HG03460 (cell line): ENCODE measurements around the gene ANGPT4.

Experiments used
- ATAC-seq: cut with Tn5 transposase; IDR thresholded peaks from one replicate; pipeline ENCODE4 v1.9.1; 2021; ENCODE audit not compliant: unreplicated experiment

Gene ANGPT4

DNA sequence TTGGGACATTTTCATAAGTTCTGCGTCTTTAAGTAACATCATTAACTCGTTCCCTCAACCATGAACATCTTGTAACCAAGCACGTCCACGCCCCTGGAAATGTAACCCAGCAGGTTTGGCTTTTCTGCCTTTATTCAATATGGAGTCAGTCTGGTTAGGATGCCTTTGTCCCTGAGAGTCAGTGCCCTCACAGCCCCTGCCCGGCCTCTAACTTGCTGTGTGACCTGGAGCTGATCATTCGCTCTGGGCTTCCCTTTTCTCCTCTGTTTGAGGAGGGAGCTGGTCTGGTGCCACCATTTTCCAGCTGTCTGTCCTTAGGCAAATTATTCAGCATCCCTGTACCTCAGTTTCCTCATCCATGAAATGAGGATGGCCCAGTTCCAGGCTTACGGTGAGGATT is 26.5 kb upstream of the ANGPT4 start:
- no peak for ATAC-seq

DNA sequence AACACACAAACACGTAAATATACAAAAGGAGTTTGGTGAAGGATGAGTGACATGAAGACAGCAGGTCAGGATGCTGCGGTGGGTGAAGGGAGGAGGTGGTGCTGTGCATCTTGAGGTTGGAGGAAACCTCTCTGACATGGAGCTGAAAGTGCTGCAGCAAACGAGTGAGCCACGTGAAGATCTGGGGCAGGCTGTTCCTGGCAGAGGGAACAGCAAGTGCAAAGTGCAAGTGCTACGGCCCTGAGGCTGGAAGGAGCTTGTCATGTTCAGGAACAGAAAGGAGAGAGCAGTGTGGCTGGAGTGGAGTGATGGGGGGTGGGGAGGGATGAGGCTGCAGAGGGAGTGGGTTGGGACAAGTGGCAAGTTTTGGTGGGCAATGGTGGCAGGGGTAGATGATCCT is 24.8 kb upstream of the ANGPT4 start:
- ATAC-seq, result no peak

DNA sequence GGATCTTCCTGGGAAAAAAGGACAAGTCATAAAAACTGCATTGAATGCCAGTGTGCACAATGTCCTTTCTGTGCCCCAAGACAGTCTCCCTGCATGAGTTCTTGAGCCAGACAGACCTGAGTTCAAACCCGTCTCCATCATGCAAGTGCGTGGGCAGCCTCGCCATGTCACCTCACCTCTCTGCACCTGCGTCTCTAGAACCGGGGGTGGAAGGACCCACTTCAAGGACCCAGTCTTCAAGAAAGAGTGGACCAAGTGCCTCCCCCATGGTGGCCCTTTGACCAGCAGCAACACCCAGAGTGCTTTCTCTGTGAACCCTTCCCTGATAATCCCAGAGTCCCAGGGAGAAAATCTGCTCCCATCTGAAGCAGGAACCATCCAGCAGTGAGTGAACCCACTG is 23.5 kb upstream of the ANGPT4 start:
- no peak for ATAC-seq

DNA sequence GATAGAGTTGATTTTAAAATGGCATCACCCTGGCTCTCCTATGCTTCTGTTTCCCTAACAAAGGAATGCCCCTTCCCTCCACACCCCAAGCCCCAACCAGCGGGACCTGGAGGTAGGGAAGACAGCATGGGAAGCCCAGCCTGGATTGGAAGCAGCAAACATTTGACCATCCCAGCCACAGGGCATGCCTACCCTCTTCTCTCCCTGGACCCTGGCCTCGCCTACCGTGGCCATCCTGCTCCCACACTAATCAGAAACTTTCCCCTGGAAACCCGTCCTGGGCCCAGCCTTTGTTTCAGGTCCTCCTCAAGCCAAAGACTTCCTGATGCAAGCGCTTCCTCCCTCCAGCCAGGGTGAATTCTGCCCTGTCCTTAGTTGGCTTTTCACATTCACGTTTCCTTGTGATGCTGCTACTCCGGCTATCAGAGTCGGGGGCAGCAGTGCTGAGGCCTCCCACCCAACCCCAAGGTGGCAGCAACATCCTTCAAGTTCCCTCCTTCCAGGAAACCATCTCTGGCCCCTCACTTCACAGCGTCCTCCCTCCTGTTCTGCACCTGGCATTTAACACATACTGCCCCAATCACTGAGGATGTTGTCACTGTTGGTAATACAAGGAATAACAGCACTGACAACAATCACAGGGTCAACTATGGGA is 18.2 kb upstream of the ANGPT4 start:
- no peak for ATAC-seq

DNA sequence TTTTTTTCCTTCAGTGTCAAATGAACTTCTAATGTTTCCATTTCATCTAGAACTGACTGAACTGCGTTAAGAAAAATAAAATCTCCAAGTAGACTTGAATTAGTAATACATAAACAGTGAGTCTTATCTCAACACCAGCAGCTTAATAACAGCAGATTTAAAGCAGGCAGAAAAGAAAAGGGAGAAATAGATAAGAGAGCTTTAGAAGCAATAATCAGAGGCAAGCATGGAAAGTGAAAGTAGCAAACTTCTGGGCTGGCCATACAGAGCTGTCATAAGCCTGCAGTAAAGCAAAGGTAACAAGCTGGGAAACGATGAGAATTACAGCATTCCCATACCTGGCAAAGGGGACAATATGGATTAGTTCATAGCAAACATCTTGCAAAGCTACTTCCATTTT is 16.9 kb upstream of the ANGPT4 start:
- ATAC-seq, result no peak

DNA sequence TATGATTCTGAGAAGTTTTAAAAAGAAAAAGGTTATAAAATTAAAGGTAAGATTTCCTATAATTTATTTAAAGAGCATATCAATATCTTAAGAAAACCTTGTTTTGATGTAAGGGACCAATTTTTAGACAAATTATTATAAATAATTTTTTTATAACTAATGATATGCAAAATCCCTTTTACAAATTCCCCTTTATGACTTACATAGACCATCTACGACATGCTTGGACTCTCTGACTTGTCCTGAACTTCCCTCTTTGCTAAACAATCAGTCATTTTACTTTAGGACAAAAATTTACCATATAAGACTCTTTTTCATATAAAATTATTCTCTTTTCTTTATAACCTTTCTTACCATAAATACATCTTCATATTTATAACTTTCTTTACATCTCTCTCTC is 15.3 kb upstream of the ANGPT4 start:
- no peak for ATAC-seq

DNA sequence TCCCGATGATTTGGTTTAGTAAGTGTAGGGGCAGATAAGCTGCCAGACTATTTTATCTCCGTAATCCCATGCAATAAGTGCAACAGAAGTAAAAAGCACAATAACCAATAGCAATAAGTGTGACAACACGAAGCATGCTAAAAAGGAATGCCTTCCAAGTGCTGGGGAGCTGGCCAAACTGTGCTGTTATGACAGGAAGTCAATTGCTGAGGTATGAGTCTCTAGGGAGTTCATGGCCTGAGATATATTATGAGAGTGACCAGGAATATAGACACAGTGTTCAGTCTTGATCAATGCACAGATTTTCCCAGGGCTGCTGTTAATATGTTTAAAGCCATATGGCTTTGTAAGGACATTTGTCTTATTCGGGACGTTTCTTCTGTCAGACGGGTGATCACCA is 10.5 kb upstream of the ANGPT4 start:
- ATAC-seq, result no peak

DNA sequence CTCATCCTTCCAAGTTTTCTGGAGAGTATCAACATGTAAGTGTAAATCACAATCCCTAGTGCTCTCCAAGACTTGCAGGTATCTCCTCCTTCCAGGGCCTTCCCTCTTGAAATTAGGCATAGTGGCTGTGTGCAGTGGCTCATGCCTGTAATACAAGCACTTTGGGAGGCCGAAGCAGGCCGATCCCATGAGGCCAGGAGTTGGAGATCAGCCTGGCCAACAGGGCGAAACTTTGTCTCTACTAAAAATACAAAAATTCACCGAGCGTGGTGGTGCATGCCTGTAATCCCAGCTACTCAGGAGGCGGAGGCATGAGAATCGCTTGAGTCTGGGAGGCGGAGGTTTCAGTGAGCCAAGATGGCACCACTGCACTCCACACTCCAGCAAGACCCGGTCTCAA is 9.4 kb upstream of the ANGPT4 start:
- ATAC-seq, result no peak

DNA sequence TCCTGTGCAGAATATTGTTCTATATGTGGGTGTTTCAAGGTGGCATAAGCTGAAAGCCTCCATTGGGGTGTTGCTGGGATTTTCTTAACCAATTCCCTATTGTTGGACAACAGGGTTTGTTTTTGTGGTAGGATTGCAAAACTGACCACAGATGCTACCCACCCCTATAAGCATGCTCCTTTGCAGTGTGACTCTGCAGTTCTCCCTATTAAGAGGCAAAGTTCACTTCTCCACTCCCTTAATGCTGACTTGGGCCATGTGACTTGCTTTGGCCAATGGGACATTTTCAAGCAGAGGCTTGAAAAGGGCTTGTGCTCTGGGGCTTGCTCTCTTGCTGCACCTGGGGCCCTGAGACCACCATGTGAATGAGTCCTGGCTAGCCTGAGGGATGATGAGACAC is 8.5 kb upstream of the ANGPT4 start:
- no peak for ATAC-seq

DNA sequence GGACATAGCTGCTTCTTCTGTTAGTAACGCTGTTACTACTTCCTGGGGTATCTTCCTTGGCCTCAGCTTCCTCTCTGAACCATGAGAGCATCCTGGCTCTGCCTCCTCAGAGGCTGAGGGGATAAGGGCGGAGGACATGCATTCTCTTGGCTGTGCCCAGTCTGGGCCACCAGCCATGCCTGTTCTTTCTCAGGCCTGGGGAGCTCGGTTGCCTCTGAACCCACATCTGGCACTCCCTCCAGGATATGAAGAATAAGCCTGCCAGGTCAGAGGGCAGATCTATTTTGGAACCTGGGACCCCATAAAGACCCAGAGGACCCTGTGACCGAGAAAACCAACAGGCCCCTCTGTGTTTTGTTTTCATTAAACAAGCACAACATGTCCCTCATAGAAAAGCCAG is 6.6 kb upstream of the ANGPT4 start:
- ATAC-seq, result no peak

DNA sequence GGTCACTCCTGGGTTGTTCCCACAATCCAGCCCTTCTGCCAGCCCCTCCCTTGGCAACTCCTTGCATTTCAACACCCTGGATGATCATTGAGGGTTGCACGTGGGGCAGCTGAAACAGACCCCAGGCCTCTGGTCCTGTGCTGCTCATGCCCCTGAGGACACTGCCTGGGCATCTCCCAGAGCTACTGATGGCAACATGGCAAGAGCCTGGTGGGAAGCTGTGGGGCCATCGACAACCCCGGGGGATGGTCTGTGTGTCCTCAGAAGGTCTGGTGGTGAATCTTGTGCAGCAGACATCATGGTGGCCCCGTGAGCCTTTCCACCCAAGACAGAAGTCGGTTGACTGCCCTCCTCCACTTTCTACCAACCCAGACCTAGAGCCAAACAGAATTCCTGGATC is 4.9 kb upstream of the ANGPT4 start:
- no peak for ATAC-seq

DNA sequence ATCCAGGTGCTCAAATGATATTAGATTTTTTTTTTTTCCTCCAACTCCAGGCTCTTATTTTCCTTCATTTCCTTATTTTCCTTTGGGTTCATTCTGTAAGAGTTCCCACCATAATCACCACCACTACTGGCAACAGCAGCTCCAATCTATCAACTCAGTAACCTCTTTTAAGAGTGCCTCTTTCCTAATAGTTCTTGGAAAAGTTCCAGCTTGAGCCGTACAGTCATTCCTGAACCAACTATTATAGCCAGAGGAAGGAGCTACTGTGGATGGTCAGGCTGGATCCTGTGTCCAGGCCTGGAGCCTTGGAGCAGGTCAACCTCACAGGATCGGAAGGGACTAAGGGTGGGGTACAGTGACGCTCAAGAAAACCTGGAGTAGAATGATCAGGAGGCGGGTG is 4.2 kb upstream of the ANGPT4 start:
- no peak for ATAC-seq

DNA sequence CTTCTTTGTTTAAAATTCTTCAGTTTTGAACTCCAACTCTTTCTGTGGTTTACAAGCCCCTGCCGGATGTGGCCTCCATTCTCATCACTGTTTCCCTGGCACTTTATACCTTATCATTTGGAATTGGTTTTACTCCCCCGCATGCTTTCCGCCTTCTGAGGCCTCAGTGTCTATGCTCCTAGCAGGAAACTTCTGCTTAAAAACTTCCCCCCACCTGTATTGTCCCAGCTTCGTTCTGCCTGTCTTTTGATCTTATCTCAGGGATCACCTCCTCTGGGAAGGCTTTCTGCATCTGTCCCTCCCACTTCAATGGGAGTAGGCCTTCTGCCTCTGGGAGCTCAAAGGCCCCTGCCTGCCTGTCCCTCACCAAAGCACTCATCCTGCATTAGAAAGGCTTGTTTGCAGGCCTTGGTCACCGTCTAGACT is 3.4 kb upstream of the ANGPT4 start:
- ATAC-seq, result no peak

DNA sequence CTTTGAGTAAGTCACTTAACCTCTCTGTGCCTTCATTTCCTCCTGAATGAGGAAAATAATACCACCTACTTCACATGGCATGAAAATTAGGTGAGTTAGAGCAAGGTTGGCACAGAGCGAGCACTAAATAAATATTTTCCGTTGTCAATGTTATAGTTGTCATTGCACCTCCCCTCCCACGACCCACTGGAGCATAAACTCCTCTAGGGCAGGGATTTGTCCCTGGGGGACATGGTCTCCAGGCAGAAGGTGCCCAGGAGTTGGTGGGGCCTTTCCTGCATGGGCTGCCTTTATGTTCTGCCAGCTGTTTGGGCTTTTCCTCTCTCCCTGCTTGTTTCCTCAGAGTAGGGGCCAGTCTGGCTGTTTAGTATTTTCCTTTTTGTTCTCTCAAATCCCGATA is 1.3 kb upstream of the ANGPT4 start:
- no peak for ATAC-seq

DNA sequence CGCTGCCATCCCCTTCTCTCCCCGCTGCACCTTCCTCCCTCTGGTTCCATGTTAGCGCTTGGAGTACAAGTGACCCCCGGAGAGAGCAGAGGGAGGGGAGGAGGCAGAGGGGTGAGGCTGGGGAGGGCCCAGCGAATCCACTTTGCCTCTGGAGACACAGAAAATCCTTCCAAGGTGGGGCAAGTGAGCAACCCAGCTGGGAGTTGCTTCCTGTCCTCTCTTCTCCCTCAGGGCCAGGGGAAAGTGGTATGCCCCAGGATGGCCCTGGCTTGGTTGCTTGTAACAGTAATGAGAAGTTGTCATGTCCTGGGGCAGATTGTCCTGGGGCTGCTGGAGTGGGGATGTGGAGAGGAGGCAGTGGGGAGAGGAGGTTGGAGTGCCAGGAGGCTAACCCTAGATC is 691 bp upstream of the ANGPT4 start:
- no peak for ATAC-seq

DNA sequence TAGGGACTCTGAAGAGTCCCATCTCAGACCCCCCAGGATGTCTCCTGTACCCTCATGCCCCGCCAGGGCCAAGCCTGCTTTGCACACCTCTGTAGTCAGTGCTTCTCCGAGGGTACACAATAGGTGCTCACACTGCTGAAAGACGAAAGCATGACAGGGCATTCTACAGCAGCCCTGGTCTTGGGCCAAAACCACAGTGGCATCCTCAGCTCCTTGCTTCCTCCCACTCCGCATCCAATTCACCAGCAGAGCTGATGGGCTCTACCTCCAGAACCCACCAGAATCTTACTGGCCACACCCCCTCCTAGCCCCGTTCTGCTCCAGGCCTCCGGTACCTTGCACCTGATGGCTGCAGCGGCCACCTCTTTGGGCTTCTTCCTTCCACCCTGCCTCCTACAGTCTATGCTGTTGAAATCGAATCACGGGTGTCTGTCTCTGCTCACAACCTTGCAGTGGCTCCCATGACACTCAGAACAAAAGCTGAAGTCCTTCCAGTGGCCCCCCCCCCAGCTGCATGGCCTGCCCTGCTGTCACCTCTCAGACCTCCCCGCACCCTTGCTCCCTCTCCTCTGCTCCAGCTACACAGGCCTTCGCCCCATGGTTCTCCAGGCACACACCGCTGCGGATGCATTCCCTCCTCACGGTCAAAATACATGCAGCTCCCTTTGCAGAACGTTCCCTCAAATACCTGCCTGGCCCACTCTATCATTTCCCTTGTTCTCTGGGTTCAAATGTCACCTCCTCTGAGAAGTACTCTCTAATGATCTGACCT is 1.2 kb downstream of the ANGPT4 start:
- no peak for ATAC-seq

DNA sequence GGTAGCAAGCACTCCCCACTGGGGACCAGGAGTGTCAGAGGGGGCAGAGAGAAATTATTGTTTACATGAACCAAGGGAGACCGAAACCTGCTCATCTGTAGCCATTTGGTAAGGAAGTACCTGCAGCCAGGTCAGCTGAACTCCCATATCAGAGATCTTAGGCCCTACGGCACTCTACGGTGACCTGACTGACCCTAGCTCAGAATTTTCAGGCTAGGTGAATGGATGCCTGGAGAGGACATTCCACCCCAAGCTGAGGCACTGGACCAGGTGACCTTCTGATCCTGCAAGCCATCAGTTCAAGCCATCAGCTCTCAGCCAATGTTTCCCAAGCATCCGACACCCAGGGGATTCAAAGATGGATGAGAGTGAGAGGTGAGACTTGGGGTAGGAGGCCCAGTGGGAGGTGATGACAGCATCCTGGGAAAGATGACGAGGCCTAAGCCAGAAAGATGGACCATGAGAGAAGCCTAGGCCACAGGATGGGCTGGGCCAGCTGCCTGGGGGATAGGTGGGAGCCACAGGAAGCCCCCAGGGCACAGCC is 2.8 kb downstream of the ANGPT4 start:
- ATAC-seq, result no peak

DNA sequence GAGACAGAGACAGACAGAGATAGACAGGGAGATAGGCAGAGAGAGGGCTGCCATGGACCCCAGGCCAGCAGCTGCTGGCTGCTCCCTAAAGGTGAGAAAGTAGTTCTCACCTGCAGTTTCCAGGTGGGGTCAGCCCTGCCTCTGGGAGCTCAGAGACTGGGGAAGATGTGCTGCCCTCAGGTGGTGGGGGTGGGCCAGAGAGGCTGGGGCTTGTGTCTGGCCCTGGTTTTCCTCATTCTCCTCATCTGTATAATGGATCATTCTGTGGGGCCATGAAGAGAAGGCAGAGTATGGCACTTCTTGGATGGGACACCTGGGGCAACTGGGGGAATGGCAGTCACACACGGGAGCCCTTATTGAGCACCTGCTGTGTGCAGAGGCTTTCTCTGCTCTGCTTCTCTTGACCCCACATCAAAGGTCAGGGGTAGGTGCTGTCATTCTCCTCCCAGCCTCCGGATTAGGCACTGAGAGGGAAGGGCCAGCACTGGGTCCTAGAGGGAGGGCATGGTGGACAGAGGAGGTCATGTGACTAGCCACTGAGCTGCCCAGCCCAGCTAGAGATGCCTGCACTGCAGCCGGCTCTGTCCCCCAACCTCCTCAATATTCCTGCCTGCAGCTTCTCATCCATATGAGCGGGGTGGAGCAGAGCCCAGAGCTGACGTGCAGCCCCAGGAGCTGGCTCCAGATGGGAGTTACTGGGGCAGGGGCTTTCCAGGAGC is 4.1 kb downstream of the ANGPT4 start:
- ATAC-seq, result no peak

DNA sequence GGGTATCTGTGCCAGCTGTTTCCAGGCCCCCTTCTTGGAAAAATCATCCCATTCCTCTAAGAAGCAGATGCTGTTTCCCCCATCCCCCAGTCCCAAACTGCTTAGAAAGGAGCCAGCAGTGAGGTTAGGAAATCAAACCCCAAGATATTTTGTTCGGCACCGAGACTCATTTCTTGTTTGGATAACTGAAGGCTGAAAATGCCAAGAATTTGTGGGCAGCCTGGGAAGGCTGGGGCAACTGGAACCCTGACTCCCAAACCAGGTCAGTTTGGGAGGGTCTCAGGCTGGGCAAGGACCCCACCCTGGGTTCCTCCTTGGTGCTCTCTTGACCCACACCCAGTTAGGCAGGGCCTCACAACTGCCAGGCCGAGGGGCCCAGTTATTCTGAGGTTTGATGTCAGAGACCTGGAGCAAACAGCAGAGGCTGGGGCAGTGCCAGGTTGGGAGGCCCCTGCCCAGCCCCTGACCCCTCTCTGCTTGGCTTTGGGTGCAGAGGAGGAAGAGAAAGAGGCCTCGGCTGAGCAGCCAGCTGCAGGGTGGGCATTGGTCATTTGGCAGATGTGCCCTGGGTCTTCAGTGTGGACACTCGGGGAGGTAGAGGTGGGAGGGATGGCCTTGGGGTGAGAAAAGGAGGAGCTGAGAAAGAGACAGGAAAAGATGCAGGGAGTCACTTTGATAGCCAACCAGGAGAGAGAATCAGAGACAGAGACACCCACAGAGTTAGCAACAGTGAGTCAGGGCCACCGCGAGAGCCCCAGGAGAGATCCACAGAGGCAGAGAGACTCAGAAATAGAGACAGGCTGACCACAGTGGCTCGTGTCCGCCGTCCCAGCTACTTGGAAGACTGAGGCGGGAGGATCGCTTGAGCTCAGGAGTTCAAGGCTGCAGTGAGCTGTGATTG is 5.0 kb downstream of the ANGPT4 start:
- no peak for ATAC-seq

DNA sequence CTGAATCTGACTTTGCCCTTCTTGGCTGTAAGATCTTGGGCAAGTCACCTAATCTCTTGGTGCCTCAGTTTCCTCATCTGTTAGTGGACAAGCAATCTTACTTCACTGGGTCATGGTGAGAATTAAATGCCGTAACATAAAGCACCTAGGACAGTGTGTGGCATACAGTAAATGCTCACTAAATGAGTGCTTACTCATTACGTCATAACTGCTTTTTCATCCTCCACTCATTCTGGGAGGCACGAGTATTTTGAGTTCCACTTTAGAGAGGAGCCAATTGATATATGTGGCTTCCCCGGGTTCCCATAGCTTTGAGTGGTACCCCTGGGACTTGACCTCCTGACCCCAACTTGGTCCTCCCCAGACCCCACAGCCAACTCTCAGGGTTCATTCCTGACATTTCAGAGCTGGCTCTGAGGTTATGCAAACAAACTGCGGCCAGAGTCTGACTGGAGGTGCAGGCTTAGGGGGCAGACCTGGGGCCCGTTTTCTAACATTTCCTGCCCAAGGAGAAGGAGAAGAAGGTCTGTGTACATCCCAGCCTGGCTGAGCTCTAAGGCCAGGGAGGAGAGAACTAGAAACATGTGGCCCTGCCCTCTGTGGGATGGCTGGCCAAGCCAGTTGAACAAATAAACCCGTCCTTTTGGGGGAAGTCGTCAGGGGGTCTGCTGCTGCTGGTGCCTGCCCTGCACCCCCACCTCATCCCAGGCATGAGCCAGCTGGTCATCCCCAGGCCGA is 5.8 kb downstream of the ANGPT4 start:
- no peak for ATAC-seq
